Adipose tissue (tissue), 3 donors: ENCODE results near the gene MYRIP. TPM values are rescaled to one million over a fixed set of nuclear protein-coding genes. Genes with fewer than 3 reads are reported as not detected.

Source experiments
- H3K27ac ChIP-seq: one replicate; pipeline ENCODE4 v1.5.1; 2013; ENCODE audit warnings: low read depth, low read length
- WGBS, 3 donors: extraction: QIAGEN DNeasy Blood & Tissue Kit; methylation state at CpG; one replicate each; pipeline ENCODE4 v1.1.7; 2013; 5-methylcytosine and 5-hydroxymethylcytosine counted together
- polyA plus RNA-seq, 3 donors: library from polyadenylated mRNA; stranded (reverse); fragments of 200-250 nt; gene quantifications; one replicate each; pipeline ENCODE4 v1.2.3, GENCODE V29; 2013
- donor health status: healthy with polysubstance abuse.
- donor health status: Bipolar disorder and iron deficiency.
- donor health status: healthy.

MYRIP gene
- polyA plus RNA-seq, 3 donors: 1.1 to 3.1 (median 2.7) TPM

DNA sequence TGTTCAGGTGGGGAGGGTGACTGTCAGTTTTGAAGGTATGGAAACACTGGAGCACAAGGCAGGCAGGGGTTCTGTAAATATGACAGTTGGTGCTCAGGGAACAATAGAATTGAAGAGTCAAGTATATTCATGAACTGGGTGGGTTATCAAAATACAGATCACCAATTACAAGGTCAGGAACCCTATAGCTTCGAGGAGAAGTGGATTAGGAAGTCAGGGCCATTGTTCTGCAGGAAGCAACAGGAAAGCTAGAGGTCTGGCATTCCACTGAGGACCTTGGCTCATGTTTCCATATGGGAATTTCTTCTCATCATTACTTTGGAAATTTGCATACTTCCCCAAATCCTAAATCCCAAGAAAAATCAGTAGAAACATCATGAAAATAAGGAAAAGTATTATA lies 125.9 kb downstream of the MYRIP start:
- H3K27ac ChIP-seq: no peak overlapping the region

DNA sequence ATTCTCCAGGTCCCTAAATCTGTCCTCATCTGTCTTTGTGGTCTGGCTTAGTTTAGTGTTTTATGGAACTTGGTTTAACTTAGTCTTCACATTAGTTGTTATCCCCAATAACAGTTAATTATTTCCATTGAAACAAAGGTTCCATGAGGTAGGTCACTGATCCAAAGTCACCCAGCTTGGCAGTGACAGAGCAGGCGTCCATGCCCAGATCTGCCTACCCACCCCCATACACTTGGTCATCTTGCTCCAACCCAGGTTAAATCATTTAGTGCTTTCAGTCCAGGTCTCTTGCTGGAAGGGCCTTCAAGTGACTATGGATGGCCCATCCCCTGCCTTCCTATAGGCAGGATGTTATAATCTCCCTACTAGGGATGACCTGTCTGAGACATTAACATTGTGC lies 127.4 kb downstream of the MYRIP start:
- 50 to 91% (median 76%) methylated on average over 1 of the region's 1 CpG for WGBS, 3 donors
- no peak overlapping the region for H3K27ac ChIP-seq

More for the DNA sequence above, 125.9 kb downstream of the MYRIP start:
- 33 to 50% (median 40%) methylated on average over 1 of the region's 1 CpG for WGBS, 3 donors

DNA sequence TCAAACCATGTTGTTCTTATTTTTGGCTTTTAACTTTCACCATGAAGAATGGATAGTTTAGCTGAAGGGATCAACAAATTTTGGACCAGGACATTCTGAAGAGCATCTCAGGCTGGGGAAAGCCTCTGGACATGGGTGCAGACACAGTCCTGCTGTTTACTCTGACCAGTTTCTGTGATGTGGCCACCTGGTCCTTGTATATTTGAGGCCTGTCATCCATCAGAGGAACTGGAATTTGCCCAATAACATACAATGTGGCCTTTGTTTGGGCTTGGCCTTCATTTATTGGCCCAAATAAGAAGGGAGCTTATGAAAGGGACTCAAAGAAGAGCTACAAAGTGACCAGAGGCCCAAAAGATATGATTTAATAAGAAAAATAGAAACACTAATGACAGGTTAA lies 127.9 kb downstream of the MYRIP start:
- H3K27ac ChIP-seq: no peak overlapping the region

DNA sequence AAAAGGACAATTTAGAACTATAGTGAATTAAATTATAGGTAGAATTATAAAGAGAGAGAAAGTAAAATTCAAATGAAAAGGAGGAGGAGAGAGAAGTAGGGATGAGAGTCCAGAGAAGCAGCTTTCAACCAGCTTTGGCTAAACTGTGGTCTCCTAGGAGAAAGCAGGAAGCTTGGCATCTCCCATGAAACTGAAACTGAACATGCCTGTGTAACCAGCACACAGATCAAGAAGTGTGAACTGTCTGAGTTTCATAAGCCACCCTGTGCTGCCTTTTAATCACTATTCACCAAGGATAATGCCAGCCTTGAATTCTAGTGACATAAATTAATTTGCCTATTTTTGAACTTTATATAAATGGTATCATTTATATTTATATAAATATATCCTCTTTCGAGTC lies 128.5 kb downstream of the MYRIP start:
- WGBS, 3 donors: 77 to 86% (median 79%) methylated on average over 1 of the region's 1 CpG
- no peak overlapping the region for H3K27ac ChIP-seq

DNA sequence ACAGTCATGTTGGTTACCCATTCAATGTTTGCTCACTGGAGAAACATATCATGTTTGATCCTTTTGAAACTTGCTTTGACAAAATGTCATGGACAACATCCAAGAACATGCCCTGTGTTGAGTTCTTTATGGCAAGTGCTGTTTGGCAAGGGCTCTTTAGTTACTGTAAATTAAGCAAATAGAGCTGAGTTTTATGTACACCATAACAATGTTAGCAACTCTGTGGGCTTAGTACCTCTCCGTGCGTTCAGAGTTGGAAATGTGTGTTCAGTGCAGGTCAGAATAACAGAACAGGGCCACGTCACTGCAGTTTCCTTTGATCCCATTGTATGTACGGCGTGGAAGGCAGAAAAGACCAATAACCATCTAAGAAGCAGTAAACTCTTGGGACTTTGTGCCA lies 132.5 kb downstream of the MYRIP start:
- 29 to 85% (median 78%) methylated on average over 5 of the region's 5 CpGs for WGBS, 3 donors
- H3K27ac ChIP-seq: no peak overlapping the region

DNA sequence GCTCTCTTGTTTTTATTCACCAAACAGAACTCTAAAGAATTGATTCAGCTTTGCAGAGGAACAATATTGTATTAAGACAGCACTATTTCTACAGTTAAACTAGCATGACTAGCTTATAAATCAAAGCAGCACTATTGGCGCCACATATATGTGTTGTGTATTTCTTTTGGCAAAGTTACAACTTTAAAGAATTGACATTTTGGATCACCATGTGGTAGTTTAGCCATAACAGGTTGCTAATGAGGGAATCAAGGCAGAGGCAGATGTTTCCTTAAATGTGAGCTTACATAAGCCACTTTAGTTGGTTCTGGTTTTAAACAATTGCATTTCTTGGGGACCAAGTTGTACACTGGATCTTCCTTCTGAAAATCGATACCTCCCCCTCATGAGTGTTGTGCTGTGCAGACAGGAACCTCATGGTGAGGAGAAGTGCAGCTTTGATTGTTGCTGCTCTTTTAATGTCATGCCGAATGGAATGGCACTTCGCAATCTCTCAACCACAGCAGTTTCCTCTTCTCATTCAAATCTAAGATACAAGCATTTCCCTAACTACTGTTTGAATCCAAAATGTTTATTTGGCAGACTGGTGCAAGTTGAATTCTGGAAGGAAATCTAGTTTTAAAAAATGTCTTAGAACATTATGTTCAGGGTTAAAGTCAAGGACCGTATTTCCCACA lies 151.2 kb downstream of the MYRIP start:
- H3K27ac ChIP-seq: no peak overlapping the region
- WGBS, 3 donors: 20 to 59% (median 20%) methylated on average over 5 of the region's 5 CpGs

DNA sequence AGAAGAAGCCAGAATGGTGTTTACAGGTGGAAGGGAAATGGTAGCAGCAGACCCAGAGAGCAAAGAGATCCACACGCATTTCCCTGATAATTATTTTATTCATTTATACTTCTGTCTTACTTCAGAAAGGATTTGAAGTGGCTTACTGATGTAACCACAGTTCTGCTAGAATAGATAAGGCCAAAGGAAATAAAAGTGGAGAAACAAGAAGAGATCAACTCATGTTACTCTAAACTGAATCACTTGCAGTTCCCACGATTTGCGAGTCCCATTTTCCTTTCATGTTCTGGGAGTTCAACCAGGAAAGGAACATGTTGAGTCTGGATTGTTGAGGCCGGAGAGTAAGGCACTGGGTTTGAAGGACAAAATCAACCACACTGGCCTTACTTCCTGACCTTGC lies 151.8 kb downstream of the MYRIP start:
- no peak overlapping the region for H3K27ac ChIP-seq
- WGBS, 3 donors: 32 to 66% (median 38%) methylated on average over 4 of the region's 4 CpGs

DNA sequence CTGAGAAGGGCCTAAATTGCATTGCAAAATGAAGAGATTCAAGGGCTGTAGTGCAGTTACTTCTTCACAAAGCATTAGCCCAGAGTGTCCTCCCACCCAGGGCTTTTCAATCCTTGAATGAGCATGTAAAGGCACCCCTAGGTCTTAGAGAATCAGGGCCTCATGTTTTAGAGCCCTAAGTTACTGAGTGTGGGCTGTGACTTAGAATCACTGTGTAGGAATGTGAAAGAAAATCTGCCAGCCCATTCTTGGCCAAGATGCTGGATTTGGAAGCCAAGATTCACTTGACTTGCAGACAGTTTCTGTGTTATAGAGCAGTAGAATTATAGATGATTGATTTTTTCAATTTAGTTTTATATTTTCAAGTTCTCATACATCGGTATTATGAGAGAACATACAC lies 153.2 kb downstream of the MYRIP start:
- 52 to 77% (median 59%) methylated on average over 1 of the region's 1 CpG for WGBS, 3 donors
- no peak overlapping the region for H3K27ac ChIP-seq

DNA sequence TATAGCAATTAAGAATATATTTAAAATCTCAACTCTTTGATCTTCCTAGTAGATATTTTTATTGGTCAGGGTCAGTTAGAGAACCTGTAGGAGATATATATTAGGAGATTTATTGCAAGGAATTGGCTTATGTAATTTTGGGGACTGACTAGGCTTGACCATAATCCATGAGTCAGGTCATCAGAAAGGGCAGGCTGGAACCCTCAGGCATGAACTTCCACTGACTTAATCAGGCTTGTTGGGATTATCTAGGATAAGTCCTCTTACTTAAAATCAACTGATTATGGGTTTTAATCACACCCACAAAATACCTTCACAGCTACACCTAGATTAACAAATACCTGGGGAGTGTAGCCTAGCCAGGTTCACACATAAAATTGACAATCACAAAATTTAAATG lies 156.1 kb downstream of the MYRIP start:
- H3K27ac ChIP-seq: no peak overlapping the region

DNA sequence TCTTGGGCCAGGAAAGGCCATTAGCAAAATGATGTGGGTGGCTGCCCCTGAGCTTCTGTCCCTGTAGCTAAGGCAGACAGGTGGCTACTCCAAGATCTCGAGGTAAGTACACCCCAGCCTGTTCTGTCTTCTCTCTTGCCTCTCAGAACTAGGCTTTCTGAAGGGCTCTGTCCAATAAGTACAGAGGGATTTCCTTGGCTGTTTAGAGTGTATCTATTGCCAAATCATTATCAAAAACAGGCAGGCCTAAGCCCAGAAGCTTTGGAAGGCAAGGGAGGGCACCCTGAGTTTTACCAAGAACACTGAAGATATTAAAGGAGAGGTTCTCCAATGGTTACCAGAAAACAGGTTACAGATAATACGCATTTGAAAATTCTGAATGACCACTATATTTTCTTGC lies 156.6 kb downstream of the MYRIP start:
- WGBS, 3 donors: 55 to 70% (median 56%) methylated on average over 2 of the region's 2 CpGs
- H3K27ac ChIP-seq: no peak overlapping the region

DNA sequence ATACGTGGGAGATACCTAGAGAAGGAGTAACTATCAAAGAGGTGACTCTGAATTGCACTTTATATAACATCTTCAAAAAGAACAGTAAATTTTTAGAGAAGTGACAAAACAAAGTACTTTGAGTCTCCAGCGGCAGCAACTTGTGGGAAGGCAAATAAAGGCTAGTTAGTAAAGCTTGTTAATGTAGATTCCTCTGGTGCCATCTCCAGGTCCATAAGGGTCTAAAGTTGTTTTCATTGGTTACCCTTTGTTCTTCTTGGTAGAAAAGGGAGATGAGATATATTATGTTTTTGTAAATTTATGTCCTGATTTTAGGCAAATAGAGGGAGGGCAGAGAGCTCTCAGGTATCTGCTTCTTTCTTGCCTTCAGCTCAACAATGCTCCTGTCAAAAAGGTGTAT lies 161.6 kb downstream of the MYRIP start:
- WGBS, 3 donors: 63 to 88% (median 87%) methylated on average over 2 of the region's 2 CpGs
- no peak overlapping the region for H3K27ac ChIP-seq

DNA sequence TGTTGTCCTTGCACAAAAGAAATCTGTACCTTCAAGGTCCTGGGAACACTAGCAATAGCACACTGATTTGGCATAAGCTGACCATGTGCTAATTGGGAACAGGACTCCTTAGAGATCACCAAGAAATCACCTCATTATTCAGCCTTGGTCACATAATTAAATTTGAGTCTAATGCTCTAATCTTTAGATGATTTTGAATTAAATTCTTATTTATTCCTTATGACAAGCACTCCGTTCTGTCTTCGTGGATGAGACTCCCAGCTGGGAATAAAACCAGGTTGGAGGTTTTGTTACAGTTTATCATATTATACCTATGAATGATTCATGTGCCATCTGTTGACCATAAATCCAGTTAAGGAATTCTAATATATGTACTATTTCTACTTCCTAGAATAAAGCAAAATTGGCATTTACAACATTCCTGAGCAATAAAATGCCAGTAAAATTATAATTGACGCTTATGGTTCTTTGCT lies 162.2 kb downstream of the MYRIP start:
- H3K27ac ChIP-seq: no peak overlapping the region
- 52 to 86% (median 82%) methylated on average over 3 of the region's 3 CpGs for WGBS, 3 donors

DNA sequence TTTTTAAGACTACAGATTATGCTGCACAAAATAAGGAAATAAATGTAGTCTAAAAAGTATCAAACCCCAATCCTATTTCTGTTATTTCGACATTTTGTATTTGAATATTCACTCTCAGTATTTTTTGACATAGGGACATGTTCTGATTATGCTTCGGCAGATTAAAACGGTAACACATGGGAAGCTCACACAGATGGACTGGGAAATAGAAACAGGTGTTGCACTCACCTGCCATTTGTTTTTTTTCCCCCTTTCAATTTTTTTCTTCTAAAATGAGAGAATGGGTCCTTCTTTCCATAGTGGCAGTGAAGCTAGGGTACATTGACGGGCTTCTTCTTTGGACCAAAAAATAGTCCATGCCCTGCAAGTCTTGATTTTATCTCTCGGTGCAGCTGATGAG lies 163.1 kb downstream of the MYRIP start:
- 43 to 92% (median 88%) methylated on average over 5 of the region's 5 CpGs for WGBS, 3 donors
- no peak overlapping the region for H3K27ac ChIP-seq

DNA sequence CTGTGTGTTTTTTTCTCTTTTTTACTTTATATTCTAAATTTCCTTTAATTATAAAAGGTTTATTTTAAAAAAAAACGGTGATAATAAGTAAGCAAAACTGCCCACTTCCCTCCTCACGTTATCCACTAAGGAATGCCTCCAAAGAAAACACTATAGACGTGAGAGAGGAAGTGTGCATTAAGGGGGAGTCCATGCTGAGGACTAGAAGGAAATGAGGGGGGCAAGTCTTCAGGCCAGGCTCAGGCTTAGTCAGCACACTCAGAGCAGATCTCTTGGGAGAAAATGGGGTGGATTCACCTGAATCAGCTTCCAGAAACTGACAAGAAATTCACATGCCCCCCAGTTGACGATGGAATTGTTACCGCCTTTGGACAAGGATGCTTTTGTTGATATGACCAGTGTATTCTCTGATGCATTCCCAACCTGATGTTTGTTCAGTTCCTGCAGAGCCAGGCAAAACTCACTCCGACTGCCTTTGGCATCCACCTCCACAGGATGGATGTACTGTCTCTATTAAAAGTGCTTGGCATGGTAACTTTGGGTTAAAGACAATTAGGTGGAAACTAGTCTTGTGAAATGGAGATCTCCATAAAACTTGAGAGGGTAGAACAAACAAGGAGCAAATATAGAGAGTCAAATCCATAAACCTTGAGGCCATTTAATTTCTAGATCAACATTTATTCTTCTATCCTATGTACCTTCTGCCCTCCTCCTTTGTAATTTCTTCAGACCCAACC lies 167.8 kb downstream of the MYRIP start:
- WGBS, 3 donors: 62 to 84% (median 65%) methylated on average over 6 of the region's 6 CpGs
- no peak overlapping the region for H3K27ac ChIP-seq

DNA sequence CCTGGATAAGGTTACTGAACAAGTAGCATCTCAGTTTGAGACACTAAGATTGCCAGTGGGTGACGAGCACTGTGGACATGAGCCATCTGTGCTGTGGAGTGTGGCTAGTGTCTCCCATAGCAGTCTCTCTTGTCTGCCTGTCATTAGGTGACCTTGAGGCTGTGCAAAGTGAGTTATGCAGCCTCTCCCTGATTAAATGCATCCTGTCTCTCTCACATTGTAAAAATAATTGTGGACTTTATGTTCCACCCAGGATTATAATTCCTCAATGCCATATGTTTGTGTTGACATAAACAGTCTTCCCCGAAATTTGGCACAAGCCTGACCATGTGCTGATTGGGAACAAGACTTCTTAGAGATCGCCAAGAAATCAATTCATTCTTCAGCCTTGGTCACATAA lies 168.9 kb downstream of the MYRIP start:
- no peak overlapping the region for H3K27ac ChIP-seq
- 26 to 71% (median 67%) methylated on average over 3 of the region's 3 CpGs for WGBS, 3 donors

DNA sequence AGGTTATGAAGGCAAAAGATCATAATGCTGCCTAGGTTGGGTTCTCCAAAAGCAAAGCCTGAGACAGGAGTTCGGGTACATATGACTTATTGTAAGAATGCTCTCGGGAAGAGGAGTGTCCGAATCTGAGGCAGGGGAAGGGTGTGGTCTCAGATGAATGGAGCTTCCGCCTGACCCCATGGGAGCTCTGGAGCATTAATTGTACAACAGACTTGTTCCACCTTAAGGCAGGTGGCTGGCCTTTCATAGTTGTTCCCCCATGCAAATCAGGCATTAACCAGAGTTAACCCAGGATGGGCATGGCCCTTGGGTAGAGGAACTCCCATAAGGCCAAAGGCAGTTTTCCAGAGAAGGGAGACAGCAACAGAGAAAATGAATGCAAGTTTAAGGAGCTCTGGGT lies 170.6 kb downstream of the MYRIP start:
- WGBS, 3 donors: 48 to 75% (median 66%) methylated on average over 4 of the region's 4 CpGs
- H3K27ac ChIP-seq: no peak overlapping the region

DNA sequence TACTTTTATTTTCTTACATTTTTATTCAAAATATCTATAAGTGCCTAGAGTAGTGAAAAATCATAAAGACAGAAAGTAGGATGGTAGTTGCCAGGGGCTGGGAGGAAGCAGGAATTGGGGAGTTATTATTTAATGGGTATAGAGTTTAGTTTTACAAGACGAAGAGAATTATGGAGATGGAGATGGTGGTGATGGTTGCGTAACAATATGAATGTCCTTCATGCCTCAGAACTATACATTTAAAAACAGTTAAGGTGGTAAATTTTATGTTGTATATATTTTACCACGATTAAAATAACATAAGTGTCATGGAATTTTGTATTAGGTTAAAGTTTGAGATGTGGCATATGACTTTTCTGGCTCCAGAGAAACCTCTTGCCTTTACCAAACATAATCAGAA lies 171.4 kb downstream of the MYRIP start:
- WGBS, 3 donors: 70 to 84% (median 71%) methylated on average over 3 of the region's 3 CpGs

DNA sequence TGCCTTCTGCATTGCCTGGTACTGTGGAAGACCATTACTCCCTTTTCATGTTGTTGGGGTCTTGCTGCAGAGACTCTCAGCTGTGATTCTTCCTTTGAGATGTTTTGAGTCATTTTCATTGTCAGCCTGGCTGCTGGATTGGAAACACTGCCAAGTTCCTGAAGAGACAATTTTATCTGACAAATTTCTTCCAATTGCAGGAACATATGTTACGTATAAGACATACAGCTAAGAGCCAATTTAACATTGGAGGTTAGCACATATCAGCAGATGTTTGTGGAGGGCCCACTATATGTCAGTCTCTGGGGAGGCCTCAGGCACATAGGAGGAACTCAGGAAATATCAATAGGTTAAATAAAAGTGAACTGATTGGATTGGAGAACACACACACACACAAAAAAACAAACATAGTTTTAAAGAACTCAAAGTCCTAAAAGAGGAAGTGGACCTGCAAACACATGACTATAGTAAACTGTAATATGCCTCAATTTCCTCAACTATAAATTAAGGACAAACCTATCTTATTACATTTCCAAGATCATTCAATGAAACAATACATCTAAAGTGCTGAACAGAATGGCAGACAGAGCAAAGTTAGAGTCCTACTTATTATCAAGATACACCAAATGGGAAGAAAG lies 172.3 kb downstream of the MYRIP start:
- WGBS, 3 donors: 47 to 68% (median 64%) methylated on average over 1 of the region's 1 CpG
- H3K27ac ChIP-seq: no peak overlapping the region

More for the DNA sequence above, 171.4 kb downstream of the MYRIP start:
- H3K27ac ChIP-seq: no peak overlapping the region

DNA sequence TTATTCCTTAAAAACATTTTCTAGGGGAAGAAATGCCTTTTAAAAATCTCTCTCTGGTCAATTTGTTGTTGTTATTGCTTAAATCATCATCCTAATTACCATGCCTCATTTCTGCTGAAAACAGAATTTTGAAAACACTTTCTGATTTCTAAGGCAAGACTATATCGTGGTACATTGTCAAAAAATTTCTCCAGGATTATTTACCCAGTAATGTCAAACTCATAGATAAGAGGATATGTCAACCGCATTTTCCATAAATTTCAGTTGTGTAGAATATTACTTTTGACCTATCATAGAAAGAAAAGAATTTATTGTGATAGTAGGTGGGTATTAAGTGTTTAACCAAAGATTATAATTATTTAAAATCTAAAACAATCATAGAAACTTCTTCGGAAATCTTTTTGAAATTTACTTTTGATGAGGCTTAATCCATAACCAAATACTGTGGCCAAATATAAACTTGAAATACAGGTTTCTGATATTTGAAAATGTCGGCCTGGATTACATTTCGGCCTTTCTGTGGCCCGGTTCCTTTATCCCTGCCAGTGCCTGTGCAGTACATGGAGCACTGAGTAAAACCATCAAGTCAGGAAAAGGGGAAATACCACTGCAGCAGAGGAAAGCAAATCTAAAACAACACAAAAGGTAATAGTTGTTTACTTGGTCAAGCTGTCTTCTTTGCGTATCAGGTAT lies 173.4 kb downstream of the MYRIP start:
- no peak overlapping the region for H3K27ac ChIP-seq
- 33 to 93% (median 87%) methylated on average over 7 of the region's 7 CpGs for WGBS, 3 donors
